GM21447 (cell line): ENCODE data around the gene DHPS.
"Not testable (repeated sequence)": the region's sequence is repeated elsewhere in the genome, so short reads cannot be mapped to it uniquely, and the experiment has no call there.

Source experiments
- ATAC-seq: cut with Tn5 transposase; IDR thresholded peaks from one replicate; pipeline ENCODE4 v1.9.1; 2021; ENCODE audit not compliant: unreplicated experiment

DHPS gene

GRCh38 chr19:12681074-12681987, at the start of gene DHPS:
TSS of gene DHPS (minus strand) at chr19:12681880. CDS start at chr19:12681766, 114 bp downstream.
- ATAC-seq, result peak; percentile 67

DNA sequence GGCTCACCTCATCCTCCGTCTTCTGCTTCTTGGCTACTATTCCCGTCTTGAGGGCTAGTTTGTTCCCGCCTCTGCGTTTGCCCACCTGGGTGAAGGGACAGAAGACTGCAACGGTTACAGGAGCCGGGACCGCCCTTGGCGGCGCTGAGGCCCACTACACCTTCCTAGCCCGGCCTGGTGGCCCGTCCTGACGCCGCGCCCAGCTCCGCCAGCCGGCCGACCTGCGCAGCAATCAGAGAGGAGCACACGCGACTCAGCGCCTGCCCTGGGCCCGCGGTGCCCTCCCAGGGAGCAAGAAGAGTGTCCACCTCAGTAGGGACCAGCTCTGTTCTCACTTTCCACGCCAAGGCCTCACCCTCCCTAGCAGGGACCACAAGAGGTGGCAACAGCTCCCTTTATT, 49.7 kb upstream of the DHPS start:
- ATAC-seq, result no peak

DNA sequence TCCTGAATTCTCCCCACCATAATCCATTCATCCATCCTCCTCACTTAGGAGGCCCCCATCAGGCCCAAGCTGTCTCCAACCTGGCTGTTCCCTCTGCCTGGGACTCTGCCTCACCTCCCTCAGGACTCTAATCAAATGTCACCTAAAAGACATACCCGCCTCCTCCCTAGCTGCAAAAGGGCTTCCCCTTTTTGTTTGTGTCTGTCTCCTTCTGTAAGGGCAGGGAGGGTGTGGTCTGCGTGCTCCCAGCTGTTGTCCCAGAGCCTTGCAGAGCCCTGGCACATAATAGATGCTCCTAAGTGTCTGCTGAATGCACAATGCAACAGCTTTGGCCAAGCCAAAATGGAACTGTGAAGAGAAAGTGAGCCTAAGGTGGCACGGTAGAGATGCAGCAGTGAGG, 48.4 kb upstream of the DHPS start:
- no peak for ATAC-seq

- no peak for ATAC-seq
Observed at GRCh38 chr19:12727745-12728433, 46.2 kb upstream of the DHPS start.

GRCh38 chr19:12726988-12727316, 45.3 kb upstream of the DHPS start:
- ATAC-seq, result no peak

- not testable (repeated sequence) for ATAC-seq
Observed at GRCh38 chr19:12725612-12726011, 43.9 kb upstream of the DHPS start.

DNA sequence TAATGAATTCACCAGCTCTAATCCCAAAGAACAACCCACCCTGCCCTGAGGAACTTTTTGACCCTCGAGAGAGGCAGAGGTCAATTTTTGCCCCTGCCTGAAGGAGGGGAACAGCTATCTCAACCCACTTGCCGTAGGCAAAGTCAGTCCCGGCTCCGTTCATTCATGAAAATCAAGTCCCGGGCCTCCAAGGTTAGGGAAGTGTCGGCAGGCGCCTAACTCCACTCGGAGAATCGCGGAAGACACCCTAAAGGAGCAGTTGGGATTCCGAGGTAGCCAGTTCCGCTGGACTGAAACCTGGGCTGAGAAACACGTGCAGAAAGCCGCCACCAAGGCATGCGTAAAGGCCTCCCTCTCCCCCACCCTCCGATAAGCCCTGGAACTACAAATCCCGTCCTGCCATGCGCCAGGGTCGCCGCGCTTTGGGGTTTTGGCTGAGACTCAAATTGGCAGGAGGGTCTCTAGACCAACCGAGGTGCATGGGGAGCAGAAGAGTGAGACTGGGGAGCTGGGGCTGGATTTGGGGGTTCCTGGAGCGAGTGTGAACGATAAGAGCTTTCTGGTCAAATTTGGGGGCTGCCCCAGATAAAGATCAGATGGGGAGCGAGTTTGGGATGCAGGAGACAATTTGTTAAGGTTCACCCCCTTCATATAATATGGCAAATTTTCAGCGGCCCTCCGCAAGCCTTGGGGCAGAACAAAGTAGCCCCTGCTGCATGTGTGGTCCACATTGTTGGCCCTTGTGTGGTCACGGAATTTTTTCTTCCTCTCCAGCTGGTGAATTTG, 42.2 kb upstream of the DHPS start, which contains the start of gene TNPO2:
TNPO2 (minus strand) TSS at position 292 of the 786 bp plus-strand sequence. CDS start 2,955 bp downstream, outside the sequence.
- no peak for ATAC-seq

GRCh38 chr19:12723381-12723640, 41.6 kb upstream of the DHPS start:
- ATAC-seq, result no peak

GRCh38 chr19:12722566-12723380, 41.1 kb upstream of the DHPS start:
- ATAC-seq, result peak; percentile 78

DNA sequence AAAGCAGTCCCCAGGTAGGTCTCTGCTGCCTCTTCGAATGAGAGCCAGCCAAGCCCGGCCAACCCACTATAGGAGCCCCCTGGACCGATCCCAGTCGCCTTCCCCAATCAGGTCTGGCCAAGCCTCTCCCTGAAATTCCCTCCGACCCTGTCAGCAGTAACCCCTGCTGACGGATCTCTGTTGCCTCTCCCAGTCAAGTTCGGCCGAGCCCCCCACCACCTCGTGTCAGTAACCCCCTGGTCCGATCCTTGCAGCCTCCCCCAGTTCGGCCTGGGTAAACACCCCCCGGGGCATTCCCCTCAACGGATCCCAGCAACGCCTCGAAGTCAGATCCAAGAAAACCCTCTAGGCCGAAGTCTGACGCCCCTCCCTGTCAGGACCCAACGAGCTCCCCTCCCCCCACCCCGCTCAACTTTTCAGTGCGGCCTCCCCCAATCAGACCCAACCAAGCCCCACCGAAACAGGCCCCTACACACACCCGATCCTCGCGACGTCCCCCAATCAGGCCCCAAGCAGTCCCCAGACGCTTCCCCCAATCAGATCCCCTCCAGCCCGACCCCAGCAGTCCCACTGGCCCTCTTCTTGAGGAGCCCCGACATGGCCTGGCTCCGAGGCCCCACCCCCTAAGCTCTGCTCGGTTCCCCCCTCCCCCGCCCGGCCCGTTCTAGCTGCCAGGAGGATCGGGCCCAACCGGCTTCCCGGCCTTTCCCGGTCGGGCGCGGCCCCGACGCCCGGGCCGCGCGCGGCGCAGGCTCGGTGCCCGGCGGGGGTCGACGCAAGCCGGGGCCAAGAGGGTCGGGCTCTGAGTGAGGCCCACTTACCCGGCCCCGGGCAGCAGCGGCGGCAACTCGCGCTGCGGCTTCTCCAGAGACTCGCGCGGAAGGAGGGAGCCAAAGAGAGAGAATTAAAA, 40.2 kb upstream of the DHPS start:
- peak; percentile 24 for ATAC-seq

DNA sequence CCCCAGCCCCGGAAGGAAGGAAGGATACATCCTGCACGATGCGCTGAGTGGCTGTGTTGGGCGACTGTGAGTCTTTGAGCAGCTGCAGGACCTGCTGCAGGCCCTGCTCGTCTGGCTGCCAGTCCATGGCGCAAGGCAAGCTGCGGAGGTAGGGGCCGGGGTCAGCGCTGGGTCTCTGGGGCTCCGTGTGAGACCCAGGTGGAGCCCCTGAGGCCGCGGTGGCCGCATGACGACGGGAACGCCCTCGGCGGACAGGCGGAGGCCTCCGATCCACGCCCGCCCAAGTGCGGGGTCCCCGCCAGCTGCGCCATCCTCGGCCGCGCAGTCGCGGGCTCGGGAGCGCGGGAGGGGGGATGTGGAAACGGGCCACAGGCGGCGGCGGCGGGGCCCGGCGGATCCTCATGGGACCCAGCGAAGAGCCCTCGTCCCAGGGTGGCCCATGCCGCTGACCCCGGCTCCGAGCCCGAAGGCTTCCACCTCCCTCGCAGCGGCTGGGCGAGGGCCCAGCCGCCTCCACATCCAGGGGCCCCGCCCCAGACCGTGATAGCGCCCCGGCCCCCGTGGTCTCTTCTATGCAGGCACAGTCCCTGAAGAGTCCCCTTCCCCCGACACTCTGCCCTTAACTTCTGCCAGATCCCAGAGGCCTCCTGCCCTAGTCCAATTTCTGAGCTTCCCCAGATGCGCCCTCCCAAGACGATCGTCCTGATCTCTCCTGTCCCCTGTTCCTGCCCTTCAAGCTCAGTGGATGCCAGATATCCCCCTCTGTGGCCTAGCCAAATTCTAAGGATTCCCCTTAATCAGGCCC, 39.4 kb upstream of the DHPS start:
- no peak for ATAC-seq

- ATAC-seq, result no peak
Observed at GRCh38 chr19:12720296-12720695, 38.6 kb upstream of the DHPS start.

- no peak for ATAC-seq
Observed at GRCh38 chr19:12715929-12716328, 34.2 kb upstream of the DHPS start.

GRCh38 chr19:12715102-12715501, 33.4 kb upstream of the DHPS start:
- ATAC-seq, result no peak

GRCh38 chr19:12713304-12713703, 31.6 kb upstream of the DHPS start:
- not testable (repeated sequence) for ATAC-seq

GRCh38 chr19:12712077-12712476, 30.4 kb upstream of the DHPS start:
- ATAC-seq, result not testable (repeated sequence)

- no peak for ATAC-seq
Observed at GRCh38 chr19:12711187-12711586, 29.5 kb upstream of the DHPS start.

DNA sequence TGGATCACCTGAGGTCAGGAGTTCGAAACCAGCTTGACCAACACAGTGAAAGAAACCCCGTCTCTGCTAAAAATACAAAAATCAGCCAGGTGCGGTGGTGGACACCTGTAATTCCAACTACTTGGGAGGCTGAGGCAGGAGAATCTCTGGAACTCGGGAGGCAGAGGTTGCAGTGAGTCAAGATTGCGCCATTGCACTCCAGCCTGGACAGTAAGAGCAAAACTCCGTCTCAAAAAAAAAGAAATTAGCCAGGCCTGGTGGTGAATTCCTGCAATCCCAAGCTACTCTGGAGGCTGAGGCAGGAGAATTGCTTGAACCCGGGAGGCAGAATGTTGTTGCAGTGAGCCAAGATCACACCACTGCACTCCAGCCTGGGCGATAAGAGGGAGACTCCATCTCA, 27.0 kb upstream of the DHPS start:
- ATAC-seq, result no peak

DNA sequence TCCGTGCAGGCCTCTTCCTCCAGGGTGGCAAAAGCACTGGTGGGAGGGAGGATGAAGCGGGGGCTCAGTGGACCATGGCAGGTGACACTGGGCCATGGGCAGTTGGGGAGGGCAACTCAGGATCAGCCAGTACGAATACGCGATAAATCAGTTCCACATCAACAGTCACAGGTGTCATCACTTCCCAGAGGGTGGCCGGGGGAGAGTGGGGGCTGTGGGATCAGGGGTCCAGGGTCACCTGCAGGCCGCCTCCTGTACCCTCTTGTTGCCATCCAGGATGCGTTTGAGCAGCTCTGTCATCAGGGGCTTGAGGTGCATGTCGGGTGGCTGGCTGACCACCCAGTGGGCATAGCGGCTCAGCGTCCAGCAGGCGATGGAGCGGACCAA, 24.6 kb upstream of the DHPS start:
- ATAC-seq, result no peak
